ENCODE data around the gene B4GALT7. TPM values are rescaled to one million over a fixed set of nuclear protein-coding genes. Genes with fewer than 3 reads are reported as not detected.

Gene B4GALT7
- polyA plus RNA-seq, 1 of the 3 experiments (the other 2 are of a cell fraction): 37.5 TPM

DNA sequence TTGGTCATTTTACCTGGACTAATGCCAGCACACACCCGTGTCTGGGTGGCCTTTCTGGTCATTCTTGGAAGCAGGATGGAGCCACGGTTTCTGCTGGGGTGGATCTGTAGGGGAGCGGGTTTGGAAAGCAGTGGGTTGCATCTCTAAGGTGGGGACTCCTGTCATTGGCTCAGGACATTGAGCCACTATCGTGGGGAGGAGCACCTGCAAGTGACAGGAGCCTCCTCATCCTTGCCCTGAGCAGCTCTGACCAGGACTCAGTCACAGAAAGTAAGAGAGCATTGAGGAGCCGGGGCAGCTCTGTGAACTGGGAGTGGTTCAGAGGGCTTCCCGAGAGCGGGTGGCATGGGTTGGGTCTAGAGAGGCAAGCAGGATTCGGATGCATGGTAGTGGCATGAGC lies 3.7 kb downstream of the B4GALT7 start:
- no peaks in the 10 kb centered on the region for H3K9me3 ChIP-seq
- peaks cover 1% of the 10 kb centered on the region for H3F3A ChIP-seq (replicated peaks; ENCODE audit: insufficient read depth)
- no peak overlapping the region for H3K4me3 ChIP-seq (ENCODE audit: low read depth in 2 of 2, low read length in 1 of 2)
- H3K9me2 ChIP-seq: no peaks in the 10 kb centered on the region
- H3K36me3 ChIP-seq (replicated peaks in 1 of 2; ENCODE audit: control insufficient read depth in 1 of 2, insufficient read depth in 2 of 2, low read length in 1 of 2): peaks cover 0 to 7% of the 10 kb centered on the region in 2 experiments
- H2AFZ ChIP-seq (ENCODE audit: low read depth): no peak overlapping the region
- H4K20me1 ChIP-seq (ENCODE audit: insufficient read depth): no peaks in the 10 kb centered on the region
- ChIA-PET CTCF (interaction anchor here (1.5 kb wide), 1 partner anchor 10 kb away, joined by 4 read pairs; no protein-coding TSS in a partner anchor), POLR2A (no interaction called here)
- WGBS (ENCODE audit: low lambda C conversion rate): 85% methylated on average over 8 of the region's 8 CpGs
- TF ChIP-seq, protein P1, sequence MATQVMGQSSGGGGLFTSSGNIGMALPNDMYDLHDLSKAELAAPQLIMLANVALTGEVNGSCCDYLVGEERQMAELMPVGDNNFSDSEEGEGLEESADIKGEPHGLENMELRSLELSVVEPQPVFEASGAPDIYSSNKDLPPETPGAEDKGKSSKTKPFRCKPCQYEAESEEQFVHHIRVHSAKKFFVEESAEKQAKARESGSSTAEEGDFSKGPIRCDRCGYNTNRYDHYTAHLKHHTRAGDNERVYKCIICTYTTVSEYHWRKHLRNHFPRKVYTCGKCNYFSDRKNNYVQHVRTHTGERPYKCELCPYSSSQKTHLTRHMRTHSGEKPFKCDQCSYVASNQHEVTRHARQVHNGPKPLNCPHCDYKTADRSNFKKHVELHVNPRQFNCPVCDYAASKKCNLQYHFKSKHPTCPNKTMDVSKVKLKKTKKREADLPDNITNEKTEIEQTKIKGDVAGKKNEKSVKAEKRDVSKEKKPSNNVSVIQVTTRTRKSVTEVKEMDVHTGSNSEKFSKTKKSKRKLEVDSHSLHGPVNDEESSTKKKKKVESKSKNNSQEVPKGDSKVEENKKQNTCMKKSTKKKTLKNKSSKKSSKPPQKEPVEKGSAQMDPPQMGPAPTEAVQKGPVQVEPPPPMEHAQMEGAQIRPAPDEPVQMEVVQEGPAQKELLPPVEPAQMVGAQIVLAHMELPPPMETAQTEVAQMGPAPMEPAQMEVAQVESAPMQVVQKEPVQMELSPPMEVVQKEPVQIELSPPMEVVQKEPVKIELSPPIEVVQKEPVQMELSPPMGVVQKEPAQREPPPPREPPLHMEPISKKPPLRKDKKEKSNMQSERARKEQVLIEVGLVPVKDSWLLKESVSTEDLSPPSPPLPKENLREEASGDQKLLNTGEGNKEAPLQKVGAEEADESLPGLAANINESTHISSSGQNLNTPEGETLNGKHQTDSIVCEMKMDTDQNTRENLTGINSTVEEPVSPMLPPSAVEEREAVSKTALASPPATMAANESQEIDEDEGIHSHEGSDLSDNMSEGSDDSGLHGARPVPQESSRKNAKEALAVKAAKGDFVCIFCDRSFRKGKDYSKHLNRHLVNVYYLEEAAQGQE (IDR thresholded peaks at IDR 0.05; ENCODE audit: low read depth, low read length): no peak
- TF ChIP-seq YY1 (IDR thresholded peaks at IDR 0.05; ENCODE audit: low read depth): no peak
- H3K27me3 ChIP-seq (ENCODE audit: insufficient read depth): no peaks in the 10 kb centered on the region
- H3K9ac ChIP-seq: no peak overlapping the region
- peaks cover 19% of the 10 kb centered on the region for H3K79me2 ChIP-seq (ENCODE audit: insufficient read depth)
- no peak overlapping the region for H3K27ac ChIP-seq (ENCODE audit: low read depth in 2 of 2, low read length in 1 of 2)
- H3K4me2 ChIP-seq: no peak overlapping the region
- no peak for DNase-seq
- H3K4me1 ChIP-seq (ENCODE audit: control insufficient read depth in 1 of 2, insufficient read depth in 2 of 2, low read depth in 1 of 2, low read length in 1 of 2): peaks cover 3 to 28% of the 10 kb centered on the region in 2 experiments; a peak in 1 of 4 replicates

GRCh38 chr5:177604116-177604521 lies 4.2 kb downstream of the B4GALT7 start:
- no peaks in the 10 kb centered on the region for H4K20me1 ChIP-seq (ENCODE audit: insufficient read depth)
- no peaks in the 10 kb centered on the region for H3K27me3 ChIP-seq (ENCODE audit: insufficient read depth)
- ChIA-PET POLR2A (no interaction called here), CTCF (interaction anchor here (1.5 kb wide), 1 partner anchor 9 kb away, joined by 4 read pairs; no protein-coding TSS in a partner anchor)
- H3K27ac ChIP-seq (ENCODE audit: low read depth in 2 of 2, low read length in 1 of 2): no peak overlapping the region
- H3F3A ChIP-seq (replicated peaks; ENCODE audit: insufficient read depth): no peaks in the 10 kb centered on the region
- H3K4me2 ChIP-seq: no peak overlapping the region
- no peak for DNase-seq
- H3K4me1 ChIP-seq (ENCODE audit: control insufficient read depth in 1 of 2, insufficient read depth in 2 of 2, low read depth in 1 of 2, low read length in 1 of 2): peaks cover 3 to 28% of the 10 kb centered on the region in 2 experiments; a peak in 1 of 4 replicates
- 96% methylated on average over 25 of the region's 27 CpGs for WGBS (ENCODE audit: low lambda C conversion rate)
- H3K36me3 ChIP-seq (replicated peaks in 1 of 2; ENCODE audit: control insufficient read depth in 1 of 2, insufficient read depth in 2 of 2, low read length in 1 of 2): peaks cover 0 to 11% of the 10 kb centered on the region in 2 experiments
- TF ChIP-seq POLR2AphosphoS5 (IDR thresholded peaks at IDR 0.05; ENCODE audit: low read depth, low read length) (no peak), CHD2 (IDR thresholded peaks at IDR 0.05; ENCODE audit: low read length, partially characterized antibody) (no peak), FOSL2 (IDR thresholded peaks at IDR 0.05; ENCODE audit: borderline replicate concordance, low read depth) (no peak), SIN3A (IDR thresholded peaks at IDR 0.05; ENCODE audit: borderline replicate concordance, low read depth, low read length) (no peak), USF2 (IDR thresholded peaks at IDR 0.05; ENCODE audit: borderline replicate concordance, low read depth, low read length) (no peak), TEAD4 (IDR thresholded peaks at IDR 0.05; ENCODE audit: borderline replicate concordance, insufficient read depth) (no peak), NRF1 (IDR thresholded peaks at IDR 0.05; ENCODE audit: low read depth, low read length) (no peak), TAF1 (IDR thresholded peaks at IDR 0.05; ENCODE audit: borderline replicate concordance, low read depth, low read length) (no peak), PBX3 (IDR thresholded peaks at IDR 0.05) (no peak), MEF2A (IDR thresholded peaks at IDR 0.05; ENCODE audit: borderline replicate concordance, low read depth) (no peak), TCF12 (IDR thresholded peaks at IDR 0.05) (no peak), RCOR1 (IDR thresholded peaks at IDR 0.05; ENCODE audit: low read length) (no peak), ELF1 (IDR thresholded peaks at IDR 0.05) (no peak), JUND (IDR thresholded peaks at IDR 0.05) (no peak), RFX5 (IDR thresholded peaks at IDR 0.05; ENCODE audit: low read length) (no peak)
- TF ChIP-seq, protein P2, sequence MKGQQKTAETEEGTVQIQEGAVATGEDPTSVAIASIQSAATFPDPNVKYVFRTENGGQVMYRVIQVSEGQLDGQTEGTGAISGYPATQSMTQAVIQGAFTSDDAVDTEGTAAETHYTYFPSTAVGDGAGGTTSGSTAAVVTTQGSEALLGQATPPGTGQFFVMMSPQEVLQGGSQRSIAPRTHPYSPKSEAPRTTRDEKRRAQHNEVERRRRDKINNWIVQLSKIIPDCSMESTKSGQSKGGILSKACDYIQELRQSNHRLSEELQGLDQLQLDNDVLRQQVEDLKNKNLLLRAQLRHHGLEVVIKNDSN (IDR thresholded peaks at IDR 0.05; ENCODE audit: borderline replicate concordance, low read depth): no peak
- TF ChIP-seq, protein P1 (IDR thresholded peaks at IDR 0.05; ENCODE audit: low read depth, low read length): no peak
- no peaks in the 10 kb centered on the region for H3K9me2 ChIP-seq
- H3K9me3 ChIP-seq: no peaks in the 10 kb centered on the region
- H2AFZ ChIP-seq (ENCODE audit: low read depth): no peak overlapping the region
- peaks cover 19% of the 10 kb centered on the region for H3K79me2 ChIP-seq (ENCODE audit: insufficient read depth)
- H3K4me3 ChIP-seq (ENCODE audit: low read depth in 2 of 2, low read length in 1 of 2): no peak overlapping the region
- H3K9ac ChIP-seq: no peak overlapping the region
